ENCODE data around the gene SLCO4A1. TPM values are rescaled to one million over a fixed set of nuclear protein-coding genes. Genes with fewer than 3 reads are reported as not detected.

Gene SLCO4A1
- total and polyA plus RNA-seq, 9 of the 15 experiments (the other 6 are each of a cell fraction or from before 2014, with no cell fraction given), result 1.6 to 21.9 (median 12.8) TPM

- no peak for TF ChIP-seq PCBP1 (IDR thresholded peaks at IDR 0.05; ENCODE audit: low read depth, low read length, poor library complexity, severe bottlenecking)
- TF ChIP-seq MCM7 (IDR thresholded peaks at IDR 0.05), result no peak
- TF ChIP-seq MNT (conservative IDR thresholded peaks at IDR 0.05), result peak; percentile 95 to 98
- no peak for TF ChIP-seq STAG1 (CRISPR knock-in tag; IDR thresholded peaks at IDR 0.05; ENCODE audit: borderline replicate concordance)
- no peak for TF ChIP-seq MTA1 (IDR thresholded peaks at IDR 0.05; ENCODE audit: borderline replicate concordance)
- TF ChIP-seq MAX (CRISPR knock-in tag; IDR thresholded peaks at IDR 0.05), result peak; percentile 91
- TF ChIP-seq ZNF3 (CRISPR knock-in tag; IDR thresholded peaks at IDR 0.05), result no peak
- no peak for TF ChIP-seq SMAD3 (CRISPR knock-in tag; conservative IDR thresholded peaks at IDR 0.05)
- no peak for TF ChIP-seq ZNF785 (CRISPR knock-in tag; IDR thresholded peaks at IDR 0.05)
- TF ChIP-seq REST (IDR thresholded peaks at IDR 0.05; ENCODE audit: borderline replicate concordance), result no peak
- no peak for TF ChIP-seq REST (CRISPR knock-in tag; IDR thresholded peaks at IDR 0.05; ENCODE audit: low read depth)
These were observed 10.0 kb downstream of the SLCO4A1 start (continued) for GRCh38 chr20:62652041-62652893.

Measured in K562 (cell line).